22Rv1 (cell line): ENCODE data around the gene PSMF1.

Experiments
- CTCF ChIP-seq: fragments of 450-650 bp; IDR thresholded peaks from 2 replicates; pipeline ENCODE4 v1.5.1; 2017; ENCODE audit warnings: mild to moderate bottlenecking
- ZFX ChIP-seq: fragments of 450-650 bp; IDR thresholded peaks from 2 replicates; pipeline ENCODE4 v1.6.1; 2017; ENCODE audit warnings: antibody characterized with exemption, borderline replicate concordance

- TF ChIP-seq CTCF, result no peak
- TF ChIP-seq ZFX, result no peak
Measured at GRCh38 chr20:1198751-1199150, 80.3 kb downstream of the PSMF1 start.
